HEK293 (cell line): ENCODE data around the gene HPCAL1.

ENCODE experiments used
- CTCF ChIA-PET: fragments of 350-600 bp; formaldehyde crosslinking; extraction: SDS; loops from one replicate; lab custom pipeline; 2021; ENCODE audit warnings: antibody characterized with exemption; lab: Yijun Ruan, JAX
- POLR2A ChIA-PET: fragments of 300-600 bp; formaldehyde crosslinking; extraction: SDS; loops from one replicate; lab custom pipeline; 2020; ENCODE audit warnings: antibody characterized with exemption, inconsistent platforms; lab: Yijun Ruan, JAX
- H3K27ac ChIP-seq: fragments of 200-500 bp; sonication (Bioruptor generic); 2 replicates; pipeline ENCODE4 v1.5.1; 2014; ENCODE audit warnings: low read depth, low read length, control low read depth, inconsistent platforms; ENCODE audit errors: extremely low read depth
- H3K36me3 ChIP-seq, 2 experiments: fragments of 200-500 bp in 1 of 2; sonication (Bioruptor generic) in 1 of 2; 1 replicate in 1 of 2; 2 replicates in 1 of 2; pipeline ENCODE4 v1.5.1; 2014 to 2017; ENCODE audit warnings: inconsistent platforms in 2 of 2, low read length in 2 of 2; ENCODE audit not compliant: control insufficient read depth in 2 of 2, insufficient read depth in 1 of 2
- H3K4me1 ChIP-seq: fragments of 200-500 bp; sonication (Bioruptor generic); 2 replicates; pipeline ENCODE4 v1.5.1; 2014; ENCODE audit warnings: mild to moderate bottlenecking, low read length, inconsistent platforms; ENCODE audit not compliant: control insufficient read depth, insufficient read depth
- H3K4me3 ChIP-seq: 2 replicates; pipeline ENCODE4 v1.5.1; 2011; ENCODE audit warnings: low read depth, mild to moderate bottlenecking, control low read depth, low read length, moderate library complexity
- H3K9me3 ChIP-seq: fragments of 200-500 bp; sonication (Bioruptor generic); 2 replicates; pipeline ENCODE4 v1.5.1; 2014; ENCODE audit warnings: low read depth, low read length, inconsistent platforms; ENCODE audit not compliant: control insufficient read depth, insufficient read depth
- GFI1B ChIP-seq: fragments of 450-650 bp; formaldehyde crosslinking; IDR thresholded peaks from 2 replicates; pipeline ENCODE4 v1.5.1; 2016; ENCODE audit warnings: missing biosample characterization, missing genetic modification characterization
- KLF1 ChIP-seq: fragments of 450-650 bp; formaldehyde crosslinking; IDR thresholded peaks from 2 replicates; pipeline ENCODE4 v1.5.1; 2016; ENCODE audit warnings: missing biosample characterization, missing genetic modification characterization
- MEIS1 ChIP-seq: sonication (generic); formaldehyde crosslinking; IDR thresholded peaks from 2 replicates; pipeline ENCODE4 v1.8.1; 2022; ENCODE audit warnings: missing genetic modification reagents, mild to moderate bottlenecking, borderline replicate concordance
- OVOL3 ChIP-seq: fragments of 450-650 bp; formaldehyde crosslinking; IDR thresholded peaks from 2 replicates; pipeline ENCODE4 v1.5.1; 2016; ENCODE audit warnings: missing biosample characterization, missing genetic modification characterization
- ZFP69B ChIP-seq: fragments of 450-650 bp; formaldehyde crosslinking; IDR thresholded peaks from 2 replicates; pipeline ENCODE4 v1.5.1; 2016; ENCODE audit warnings: missing biosample characterization, missing genetic modification characterization
- ZNF10 ChIP-seq: fragments of 450-650 bp; formaldehyde crosslinking; IDR thresholded peaks from 2 replicates; pipeline ENCODE4 v1.5.1; 2017; ENCODE audit warnings: missing biosample characterization, missing genetic modification characterization
- ZNF202 ChIP-seq: fragments of 450-650 bp; formaldehyde crosslinking; IDR thresholded peaks from 2 replicates; pipeline ENCODE4 v1.5.1; 2016; ENCODE audit warnings: missing biosample characterization, missing genetic modification characterization, borderline replicate concordance
- ZNF302 ChIP-seq: fragments of 450-650 bp; formaldehyde crosslinking; IDR thresholded peaks from 2 replicates; pipeline ENCODE4 v1.5.1; 2016; ENCODE audit warnings: missing biosample characterization, missing genetic modification characterization, low read depth
- ZNF354C ChIP-seq: fragments of 450-650 bp; formaldehyde crosslinking; IDR thresholded peaks from 2 replicates; pipeline ENCODE4 v1.5.1; 2016; ENCODE audit warnings: missing biosample characterization, missing genetic modification characterization, low read depth, borderline replicate concordance
- ZNF426 ChIP-seq: fragments of 450-650 bp; formaldehyde crosslinking; IDR thresholded peaks from 2 replicates; pipeline ENCODE4 v1.5.1; 2017; ENCODE audit warnings: missing biosample characterization, missing genetic modification characterization, mild to moderate bottlenecking, inconsistent platforms, moderate library complexity
- ZNF571 ChIP-seq: fragments of 450-650 bp; formaldehyde crosslinking; IDR thresholded peaks from 2 replicates; pipeline ENCODE4 v1.5.0; 2017; ENCODE audit warnings: missing biosample characterization, missing genetic modification characterization
- ZNF610 ChIP-seq: fragments of 450-650 bp; formaldehyde crosslinking; IDR thresholded peaks from 2 replicates; pipeline ENCODE4 v1.5.1; 2016; ENCODE audit warnings: missing biosample characterization, missing genetic modification characterization, borderline replicate concordance
- ZNF621 ChIP-seq: fragments of 450-650 bp; formaldehyde crosslinking; IDR thresholded peaks from 2 replicates; pipeline ENCODE4 v1.5.1; 2017; ENCODE audit warnings: missing biosample characterization, missing genetic modification characterization
- ZSCAN23 ChIP-seq: fragments of 450-650 bp; formaldehyde crosslinking; IDR thresholded peaks from 2 replicates; pipeline ENCODE4 v1.5.1; 2016; ENCODE audit warnings: missing biosample characterization, missing genetic modification characterization
- TF ChIP-seq, protein P1 (sequence below): fragments of 450-650 bp; formaldehyde crosslinking; IDR thresholded peaks from 2 replicates; pipeline ENCODE4 v1.5.1; 2016; ENCODE audit warnings: missing biosample characterization, missing genetic modification characterization
- TF ChIP-seq, protein P2 (sequence below): fragments of 450-650 bp; formaldehyde crosslinking; IDR thresholded peaks from 2 replicates; pipeline ENCODE4 v1.5.1; 2017; ENCODE audit warnings: missing biosample characterization, missing genetic modification characterization
- TF ChIP-seq, protein P3 (sequence below): fragments of 450-650 bp; formaldehyde crosslinking; IDR thresholded peaks from 2 replicates; pipeline ENCODE4 v1.5.1; 2016; ENCODE audit warnings: missing biosample characterization, missing genetic modification characterization, low read depth
- TF ChIP-seq, protein P4 (sequence below): sonication (generic); formaldehyde crosslinking; IDR thresholded peaks from 2 replicates; pipeline ENCODE4 v1.8.1; 2022; ENCODE audit warnings: mild to moderate bottlenecking, moderate library complexity, missing genetic modification reagents

HPCAL1 gene

DNA sequence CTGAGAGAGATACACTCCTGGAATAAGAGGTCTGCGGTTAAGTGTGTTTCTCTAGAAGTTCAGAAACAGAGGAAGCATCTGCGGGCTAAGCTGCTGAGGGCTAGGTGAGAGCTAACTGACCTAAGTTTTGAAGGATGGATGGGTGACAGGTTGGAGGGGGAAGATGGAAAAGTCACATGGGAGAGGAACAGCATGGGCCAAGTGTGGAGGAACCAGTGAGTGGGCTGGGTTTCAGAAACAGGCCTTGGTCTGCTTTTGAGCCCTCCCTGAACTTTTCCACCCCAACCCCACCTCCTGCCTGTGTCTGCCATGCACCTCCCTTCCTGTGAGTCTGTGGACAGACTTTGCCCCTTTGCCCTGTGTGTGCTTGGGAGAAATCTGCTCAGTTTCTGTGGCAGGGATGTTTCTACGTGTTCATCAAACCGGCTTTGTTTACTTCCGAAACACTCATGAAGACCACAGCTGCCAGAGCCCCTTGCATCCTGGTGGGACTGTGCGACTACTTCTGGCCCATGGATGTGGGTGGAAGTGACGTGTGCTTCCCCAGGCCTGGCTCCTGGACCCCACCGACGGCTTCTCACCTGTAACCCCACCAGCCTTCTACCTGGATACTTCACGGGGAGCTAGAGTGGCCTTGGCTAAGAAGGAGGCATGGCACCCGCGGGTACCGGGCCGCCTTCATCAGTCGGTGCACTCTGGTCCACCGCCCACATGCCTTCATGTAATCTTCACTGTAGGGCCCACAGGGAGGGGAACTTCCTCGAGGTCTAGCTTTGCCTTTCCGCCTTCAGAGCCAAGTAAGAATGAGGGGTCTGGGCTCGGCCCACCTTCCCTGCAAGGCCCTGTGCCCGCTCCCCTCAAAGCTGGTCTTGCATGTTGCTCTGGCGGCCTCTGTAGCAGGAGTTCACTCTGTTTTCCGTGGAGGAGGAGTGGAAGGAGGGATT lies 1.4 kb upstream of the HPCAL1 start:
- H3K4me3 ChIP-seq, result no peak overlapping the region
- no peaks in the 10 kb centered on the region for H3K9me3 ChIP-seq
- ChIA-PET CTCF (interaction anchor here (0.6 to 1.5 kb wide), 6 partner anchors 12 to 206 kb away, joined by 3 to 12 read pairs (median 4); no protein-coding TSS in a partner anchor), POLR2A (interaction anchor here (0.6 to 1.1 kb wide), 2 partner anchors 13 to 1774 kb away, joined by 3 read pairs; no protein-coding TSS in a partner anchor)
- no peaks in the 10 kb centered on the region for H3K36me3 ChIP-seq
- no peak overlapping the region for H3K27ac ChIP-seq
- H3K4me1 ChIP-seq, result 0 out of 2 replicates have a peak, but pooled peaks cover 4% of the 10 kb centered on the region
- TF ChIP-seq ZFP69B, result no peak
- no peak for TF ChIP-seq GFI1B (tag by site-specific recombination)
- no peak for TF ChIP-seq ZNF571 (tag by site-specific recombination)
- TF ChIP-seq ZNF610 (tag by site-specific recombination), result no peak
- no peak for TF ChIP-seq KLF1
- no peak for TF ChIP-seq OVOL3 (tag by site-specific recombination)
- no peak for TF ChIP-seq MEIS1 (CRISPR knock-in tag)
- TF ChIP-seq, protein P1, sequence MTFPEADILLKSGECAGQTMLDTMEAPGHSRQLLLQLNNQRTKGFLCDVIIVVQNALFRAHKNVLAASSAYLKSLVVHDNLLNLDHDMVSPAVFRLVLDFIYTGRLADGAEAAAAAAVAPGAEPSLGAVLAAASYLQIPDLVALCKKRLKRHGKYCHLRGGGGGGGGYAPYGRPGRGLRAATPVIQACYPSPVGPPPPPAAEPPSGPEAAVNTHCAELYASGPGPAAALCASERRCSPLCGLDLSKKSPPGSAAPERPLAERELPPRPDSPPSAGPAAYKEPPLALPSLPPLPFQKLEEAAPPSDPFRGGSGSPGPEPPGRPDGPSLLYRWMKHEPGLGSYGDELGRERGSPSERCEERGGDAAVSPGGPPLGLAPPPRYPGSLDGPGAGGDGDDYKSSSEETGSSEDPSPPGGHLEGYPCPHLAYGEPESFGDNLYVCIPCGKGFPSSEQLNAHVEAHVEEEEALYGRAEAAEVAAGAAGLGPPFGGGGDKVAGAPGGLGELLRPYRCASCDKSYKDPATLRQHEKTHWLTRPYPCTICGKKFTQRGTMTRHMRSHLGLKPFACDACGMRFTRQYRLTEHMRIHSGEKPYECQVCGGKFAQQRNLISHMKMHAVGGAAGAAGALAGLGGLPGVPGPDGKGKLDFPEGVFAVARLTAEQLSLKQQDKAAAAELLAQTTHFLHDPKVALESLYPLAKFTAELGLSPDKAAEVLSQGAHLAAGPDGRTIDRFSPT, result no peak
- TF ChIP-seq ZNF302 (tag by site-specific recombination), result no peak
- no peak for TF ChIP-seq ZNF354C (tag by site-specific recombination)
- TF ChIP-seq, protein P2, sequence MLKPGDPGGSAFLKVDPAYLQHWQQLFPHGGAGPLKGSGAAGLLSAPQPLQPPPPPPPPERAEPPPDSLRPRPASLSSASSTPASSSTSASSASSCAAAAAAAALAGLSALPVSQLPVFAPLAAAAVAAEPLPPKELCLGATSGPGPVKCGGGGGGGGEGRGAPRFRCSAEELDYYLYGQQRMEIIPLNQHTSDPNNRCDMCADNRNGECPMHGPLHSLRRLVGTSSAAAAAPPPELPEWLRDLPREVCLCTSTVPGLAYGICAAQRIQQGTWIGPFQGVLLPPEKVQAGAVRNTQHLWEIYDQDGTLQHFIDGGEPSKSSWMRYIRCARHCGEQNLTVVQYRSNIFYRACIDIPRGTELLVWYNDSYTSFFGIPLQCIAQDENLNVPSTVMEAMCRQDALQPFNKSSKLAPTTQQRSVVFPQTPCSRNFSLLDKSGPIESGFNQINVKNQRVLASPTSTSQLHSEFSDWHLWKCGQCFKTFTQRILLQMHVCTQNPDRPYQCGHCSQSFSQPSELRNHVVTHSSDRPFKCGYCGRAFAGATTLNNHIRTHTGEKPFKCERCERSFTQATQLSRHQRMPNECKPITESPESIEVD, result no peak
- no peak for TF ChIP-seq ZNF621 (tag by site-specific recombination)
- no peak for TF ChIP-seq ZNF10 (tag by site-specific recombination)
- TF ChIP-seq ZNF426, result no peak
- TF ChIP-seq, protein P3, sequence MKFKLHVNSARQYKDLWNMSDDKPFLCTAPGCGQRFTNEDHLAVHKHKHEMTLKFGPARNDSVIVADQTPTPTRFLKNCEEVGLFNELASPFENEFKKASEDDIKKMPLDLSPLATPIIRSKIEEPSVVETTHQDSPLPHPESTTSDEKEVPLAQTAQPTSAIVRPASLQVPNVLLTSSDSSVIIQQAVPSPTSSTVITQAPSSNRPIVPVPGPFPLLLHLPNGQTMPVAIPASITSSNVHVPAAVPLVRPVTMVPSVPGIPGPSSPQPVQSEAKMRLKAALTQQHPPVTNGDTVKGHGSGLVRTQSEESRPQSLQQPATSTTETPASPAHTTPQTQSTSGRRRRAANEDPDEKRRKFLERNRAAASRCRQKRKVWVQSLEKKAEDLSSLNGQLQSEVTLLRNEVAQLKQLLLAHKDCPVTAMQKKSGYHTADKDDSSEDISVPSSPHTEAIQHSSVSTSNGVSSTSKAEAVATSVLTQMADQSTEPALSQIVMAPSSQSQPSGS (tag by site-specific recombination), result no peak
- TF ChIP-seq ZSCAN23 (tag by site-specific recombination), result no peak
- TF ChIP-seq, protein P4, sequence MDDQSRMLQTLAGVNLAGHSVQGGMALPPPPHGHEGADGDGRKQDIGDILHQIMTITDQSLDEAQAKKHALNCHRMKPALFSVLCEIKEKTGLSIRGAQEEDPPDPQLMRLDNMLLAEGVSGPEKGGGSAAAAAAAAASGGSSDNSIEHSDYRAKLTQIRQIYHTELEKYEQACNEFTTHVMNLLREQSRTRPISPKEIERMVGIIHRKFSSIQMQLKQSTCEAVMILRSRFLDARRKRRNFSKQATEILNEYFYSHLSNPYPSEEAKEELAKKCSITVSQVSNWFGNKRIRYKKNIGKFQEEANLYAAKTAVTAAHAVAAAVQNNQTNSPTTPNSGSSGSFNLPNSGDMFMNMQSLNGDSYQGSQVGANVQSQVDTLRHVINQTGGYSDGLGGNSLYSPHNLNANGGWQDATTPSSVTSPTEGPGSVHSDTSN (CRISPR knock-in tag), result no peak
- TF ChIP-seq ZNF202, result no peak
